Urothelium cell line (cell line): ENCODE results near the gene HAGH.

ENCODE experiments used
- DNase-seq: peaks from one replicate; pipeline ENCODE4 v3.0.0; 2011; ENCODE audit warnings: low spot score, mixed read lengths
- FAIRE-seq: peaks from 2 replicates; lab custom pipeline; 2011; peaks lifted over from hg19 to GRCh38; lab: Jason Lieb, UNC

The HAGH gene

GRCh38 chr16:1775846-1776671 is 50.6 kb downstream of the HAGH start:
- DNase-seq = no peak
- no peak for FAIRE-seq

GRCh38 chr16:1775006-1775845 is 51.4 kb downstream of the HAGH start:
- no peak for DNase-seq
- FAIRE-seq = no peak

- DNase-seq = no peak
- no peak for FAIRE-seq
Observed at GRCh38 chr16:1774448-1774780, 52.2 kb downstream of the HAGH start.

- FAIRE-seq (no peak), DNase-seq (no peak)
Observed at GRCh38 chr16:1773703-1774447, 52.8 kb downstream of the HAGH start.

GRCh38 chr16:1772908-1773702 is 53.5 kb downstream of the HAGH start, which contains the start of gene MRPS34:
Gene MRPS34, minus strand, starts transcription at chr16:1773134. Its CDS starts 15 bp downstream, at chr16:1773119.
- DNase-seq (peak; percentile 87), FAIRE-seq (peak; percentile 92)

- FAIRE-seq (no peak), DNase-seq (no peak)
Observed at GRCh38 chr16:1772362-1772907, 54.2 kb downstream of the HAGH start, which contains the start of gene EME2. Gene EME2, plus strand, starts transcription at chr16:1772810. Its CDS starts 418 bp downstream, at chr16:1773228.

GRCh38 chr16:1771864-1772361 is 54.7 kb downstream of the HAGH start:
- DNase-seq (no peak), FAIRE-seq (peak; percentile 75)

- FAIRE-seq (peak; percentile 65), DNase-seq (peak; percentile 83)
Observed at GRCh38 chr16:1771188-1771863, 55.3 kb downstream of the HAGH start, which contains the start of gene NME3. Gene NME3, minus strand, starts transcription at chr16:1771543. Its CDS starts 9 bp downstream, at chr16:1771534.

GRCh38 chr16:1770328-1771187 is 56.1 kb downstream of the HAGH start:
- DNase-seq = peak; percentile 67
- FAIRE-seq = peak; percentile 71

GRCh38 chr16:1769402-1770300 is 57.0 kb downstream of the HAGH start:
- DNase-seq (no peak), FAIRE-seq (no peak)

- DNase-seq = no peak
Observed at GRCh38 chr16:1768767-1769401, 57.7 kb downstream of the HAGH start.

GRCh38 chr16:1768061-1768766 is 58.4 kb downstream of the HAGH start:
- no peak for DNase-seq
- no peak for FAIRE-seq

More at GRCh38 chr16:1768767-1769401, 57.7 kb downstream of the HAGH start:
- peak; percentile 46 for FAIRE-seq

GRCh38 chr16:1767116-1767994 is 59.3 kb downstream of the HAGH start:
- FAIRE-seq (no peak), DNase-seq (no peak)

- no peak for DNase-seq
- no peak for FAIRE-seq
Observed at GRCh38 chr16:1766701-1767100, 59.9 kb downstream of the HAGH start.

GRCh38 chr16:1766231-1766630 is 60.4 kb downstream of the HAGH start:
- DNase-seq (no peak), FAIRE-seq (no peak)
